HFFc6 (cell line): ENCODE results near the gene KMT5C. TPM values are rescaled to one million over a fixed set of nuclear protein-coding genes. Genes with fewer than 3 reads are reported as not detected.

Experiments
- DNase-seq: peaks from one replicate; pipeline ENCODE4 v3.0.0-alpha.2; 2018
- H3K27ac Mint-ChIP-seq: 2 replicates; pipeline ENCODE4 v1.8.0; 2020; ENCODE audit warnings: mild to moderate bottlenecking, mixed read lengths
- H3K27me3 Mint-ChIP-seq: 2 replicates; pipeline ENCODE4 v1.8.0; 2021; ENCODE audit warnings: mild to moderate bottlenecking, moderate library complexity, mixed read lengths; ENCODE audit not compliant: insufficient read depth
- H3K36me3 Mint-ChIP-seq: 2 replicates; pipeline ENCODE4 v1.8.0; 2021; ENCODE audit warnings: low read depth, mixed read lengths
- H3K4me1 Mint-ChIP-seq: 2 replicates; pipeline ENCODE4 v1.8.0; 2020; ENCODE audit warnings: low read depth, mixed read lengths
- H3K4me3 Mint-ChIP-seq: 2 replicates; pipeline ENCODE4 v1.8.0; 2020; ENCODE audit warnings: mild to moderate bottlenecking, moderate library complexity, mixed read lengths
- H3K9me3 Mint-ChIP-seq: 2 replicates; pipeline ENCODE4 v1.8.0; 2020; ENCODE audit warnings: mild to moderate bottlenecking, mixed read lengths
- CTCF ChIP-seq: fragments of 200-600 bp; sonication (generic); IDR thresholded peaks from 2 replicates; pipeline ENCODE4 v1.5.0; 2021; ENCODE audit warnings: antibody characterized with exemption, mild to moderate bottlenecking
- total RNA-seq, 6 experiments: library from RNA; stranded (reverse); fragmentation: NEBNext Ultra II Directional; extraction: Animal tissue kit (Norgen Biotek cat#: 25700); gene quantifications; 2 replicates in 1 of 6; 3 replicates in 5 of 6; pipeline ENCODE4 v1.2.3, GENCODE V29; 2021

Gene KMT5C
- total RNA-seq, 6 experiments from 2014 or later, result 3.8 to 6.2 (median 4.4) TPM

- Mint-ChIP-seq H3K4me3 (no peak overlapping the region), H3K4me1 (peaks cover 9% of the 10 kb centered on the region), H3K36me3 (no peaks in the 10 kb centered on the region), H3K27ac (no peak overlapping the region), H3K27me3 (no peaks in the 10 kb centered on the region), H3K9me3 (no peaks in the 10 kb centered on the region)
- DNase-seq, result no peak
- no peak for TF ChIP-seq CTCF
These were observed 37.9 kb downstream of the KMT5C start for GRCh38 chr19:55377356-55378131.

- Mint-ChIP-seq H3K27ac (no peak overlapping the region), H3K27me3 (no peaks in the 10 kb centered on the region), H3K4me3 (no peak overlapping the region)
These were observed 39.5 kb downstream of the KMT5C start for GRCh38 chr19:55379174-55379573.

GRCh38 chr19:55382013-55382412, 42.3 kb downstream of the KMT5C start:
- H3K4me3 Mint-ChIP-seq, result no peak overlapping the region
- no peak overlapping the region for H3K27ac Mint-ChIP-seq
- no peak for DNase-seq
- peaks cover 8% of the 10 kb centered on the region for H3K4me1 Mint-ChIP-seq
- peaks cover 8% of the 10 kb centered on the region for H3K27me3 Mint-ChIP-seq
- H3K36me3 Mint-ChIP-seq, result peaks cover 14% of the 10 kb centered on the region
- H3K9me3 Mint-ChIP-seq, result peaks cover 7% of the 10 kb centered on the region
- TF ChIP-seq CTCF, result no peak

More at GRCh38 chr19:55379174-55379573, 39.5 kb downstream of the KMT5C start:
- no peaks in the 10 kb centered on the region for H3K9me3 Mint-ChIP-seq
- no peak for TF ChIP-seq CTCF
- no peaks in the 10 kb centered on the region for H3K36me3 Mint-ChIP-seq
- peaks cover under 1% of the 10 kb centered on the region; the same call in 1 of the 2 replicates for H3K4me1 Mint-ChIP-seq
- DNase-seq, result no peak

- Mint-ChIP-seq H3K36me3 (peaks cover 20% of the 10 kb centered on the region), H3K9me3 (peaks cover 7% of the 10 kb centered on the region), H3K27ac (no peak overlapping the region), H3K27me3 (peaks cover 8% of the 10 kb centered on the region), H3K4me3 (peak overlapping the region; percentile 74), H3K4me1 (peaks cover 12% of the 10 kb centered on the region)
- no peak for DNase-seq
- TF ChIP-seq CTCF, result no peak
These were observed 42.9 kb downstream of the KMT5C start for GRCh38 chr19:55382522-55383054.

GRCh38 chr19:55383279-55384130, 43.8 kb downstream of the KMT5C start:
- H3K27me3 Mint-ChIP-seq, result peaks cover 8% of the 10 kb centered on the region
- peaks cover 21% of the 10 kb centered on the region for H3K4me1 Mint-ChIP-seq
- H3K36me3 Mint-ChIP-seq, result peaks cover 27% of the 10 kb centered on the region
- H3K9me3 Mint-ChIP-seq, result peaks cover 7% of the 10 kb centered on the region
- TF ChIP-seq CTCF, result peak; percentile 22; the same call in 1 of the 2 replicates
- H3K4me3 Mint-ChIP-seq, result peak overlapping the region; percentile 74
- peak; percentile 60 for DNase-seq
- H3K27ac Mint-ChIP-seq, result peak overlapping the region; percentile 43; the same call in 1 of the 2 replicates
